HG03045 (cell line): ENCODE data around the gene OR3A1.
"Not testable (repeated sequence)": the region's sequence is repeated elsewhere in the genome, so short reads cannot be mapped to it uniquely, and the experiment has no call there.

Experiments
- ATAC-seq: cut with Tn5 transposase; IDR thresholded peaks from one replicate; pipeline ENCODE4 v1.9.1; 2021; ENCODE audit warnings: mild to moderate bottlenecking, moderate library complexity; ENCODE audit not compliant: unreplicated experiment

Gene OR3A1, protein sequence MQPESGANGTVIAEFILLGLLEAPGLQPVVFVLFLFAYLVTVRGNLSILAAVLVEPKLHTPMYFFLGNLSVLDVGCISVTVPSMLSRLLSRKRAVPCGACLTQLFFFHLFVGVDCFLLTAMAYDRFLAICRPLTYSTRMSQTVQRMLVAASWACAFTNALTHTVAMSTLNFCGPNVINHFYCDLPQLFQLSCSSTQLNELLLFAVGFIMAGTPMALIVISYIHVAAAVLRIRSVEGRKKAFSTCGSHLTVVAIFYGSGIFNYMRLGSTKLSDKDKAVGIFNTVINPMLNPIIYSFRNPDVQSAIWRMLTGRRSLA

DNA sequence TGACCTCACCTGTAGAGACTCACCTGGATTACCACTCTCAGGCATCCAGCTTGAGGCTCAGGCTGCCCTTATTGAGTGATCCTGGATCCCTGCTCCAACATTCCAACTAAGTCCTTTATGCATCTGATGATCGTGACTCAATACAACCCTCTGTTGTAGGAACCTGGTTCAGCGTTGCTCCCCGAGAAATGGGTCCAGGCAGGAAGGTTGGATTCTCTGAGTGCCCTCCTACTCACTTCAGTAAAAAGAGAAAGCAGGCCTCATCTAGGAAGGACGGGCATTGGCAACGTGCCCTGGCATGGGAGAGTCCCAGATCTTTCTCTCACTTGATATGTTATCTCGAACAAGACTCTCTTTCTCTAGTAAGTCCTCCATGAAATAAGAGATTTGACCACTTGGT, at the start of gene OR3A1:
OR3A1 (minus strand) TSS at position 101 of the 400 bp plus-strand sequence. CDS start 5,778 bp downstream, outside the sequence.
- no peak for ATAC-seq

DNA sequence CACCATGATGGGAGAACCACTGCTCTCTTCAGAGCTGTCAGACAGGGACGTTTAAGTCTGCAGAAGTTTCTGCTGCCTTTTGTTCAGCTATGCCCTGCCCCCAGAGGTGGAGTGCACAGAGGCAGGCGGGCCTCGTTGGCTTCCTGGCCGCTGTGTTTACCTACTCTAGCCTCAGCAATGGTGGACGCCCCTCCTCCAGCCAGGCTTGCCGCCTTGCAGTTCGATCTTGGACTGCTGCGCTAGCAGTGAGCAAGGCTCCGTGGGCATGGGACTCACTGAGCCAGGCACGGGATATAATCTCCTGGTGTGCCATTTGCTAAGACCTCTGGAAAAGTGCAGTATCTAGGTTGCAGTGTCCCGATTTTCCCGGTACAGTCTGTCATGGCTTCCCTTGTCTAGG, 44.6 kb upstream of the OR3A1 start:
- ATAC-seq: not testable (repeated sequence)

DNA sequence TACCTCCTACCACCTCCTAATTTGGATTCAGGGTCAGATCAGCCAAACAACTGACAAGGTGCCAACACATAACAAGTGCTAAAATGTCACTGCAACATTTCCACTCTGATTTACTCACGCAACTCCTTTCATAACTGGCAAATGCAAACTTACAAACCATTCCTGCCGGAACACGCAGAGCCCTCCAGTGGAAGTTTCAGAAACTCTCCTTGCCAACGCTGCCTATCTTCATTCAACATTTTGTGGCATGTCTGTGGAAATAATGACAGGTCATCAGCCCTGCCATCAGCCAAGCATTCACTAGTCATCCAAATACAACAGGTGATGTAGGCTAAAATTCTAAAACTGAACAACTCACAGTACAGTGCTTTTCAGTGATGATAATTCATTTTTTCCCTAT, 37.7 kb upstream of the OR3A1 start:
- ATAC-seq: no peak

DNA sequence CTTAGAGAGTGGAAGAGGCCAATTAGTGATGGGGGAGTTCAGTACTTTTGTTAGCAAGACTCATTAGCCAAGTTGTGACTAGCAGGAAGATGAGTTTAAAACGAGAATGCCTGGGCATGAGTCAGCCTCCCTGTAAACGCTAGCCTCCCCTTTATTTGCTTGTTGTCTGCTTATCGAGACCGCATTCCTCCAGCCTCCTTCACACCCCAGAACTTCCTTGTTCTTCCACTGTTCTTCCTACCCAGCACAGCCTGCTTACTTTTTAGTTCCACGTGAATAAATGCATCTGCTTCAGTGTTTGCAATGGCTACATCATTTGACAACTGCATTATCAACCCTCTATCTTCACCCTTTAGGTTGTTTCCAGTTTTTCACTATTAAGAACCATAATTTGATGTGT, 20.2 kb upstream of the OR3A1 start:
- no peak for ATAC-seq

DNA sequence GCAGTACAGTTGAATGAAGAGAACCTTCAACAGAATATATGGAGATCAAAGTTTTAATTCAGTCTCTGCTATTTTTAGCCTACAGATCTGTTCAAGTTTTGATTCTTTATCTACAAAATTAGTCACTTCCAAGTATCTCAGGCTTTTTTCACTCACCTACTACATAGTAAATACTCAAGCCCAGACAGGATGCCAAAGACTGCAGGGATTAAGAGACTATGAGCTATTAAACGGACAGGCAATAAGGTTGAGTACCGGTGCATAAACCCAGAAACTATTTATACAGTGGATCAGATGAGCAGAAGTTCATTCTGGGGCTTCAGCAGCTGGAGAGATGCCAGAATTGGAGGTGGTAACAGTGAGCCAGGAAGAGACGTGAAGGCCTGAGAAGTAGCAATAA, 18.7 kb upstream of the OR3A1 start:
- no peak for ATAC-seq

DNA sequence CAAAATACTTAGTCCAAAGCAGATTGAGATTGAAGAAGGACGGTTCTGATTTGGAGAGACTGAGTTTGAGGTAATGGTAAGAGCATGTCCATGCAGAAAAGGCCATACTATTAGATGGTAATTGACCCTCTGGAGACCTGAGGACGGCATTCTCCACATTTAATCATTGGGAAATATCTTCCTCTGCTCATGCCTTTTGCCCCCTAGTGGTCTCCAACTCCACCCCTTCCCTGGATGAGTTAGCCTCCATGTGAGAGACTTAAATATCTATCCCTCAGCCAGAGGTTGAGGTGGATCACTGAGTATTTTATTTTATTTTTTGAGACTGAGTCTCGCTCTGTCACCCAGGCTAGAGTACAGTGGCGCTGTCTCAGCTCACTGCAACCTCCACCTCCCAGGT, 10.4 kb upstream of the OR3A1 start:
- ATAC-seq: no peak

DNA sequence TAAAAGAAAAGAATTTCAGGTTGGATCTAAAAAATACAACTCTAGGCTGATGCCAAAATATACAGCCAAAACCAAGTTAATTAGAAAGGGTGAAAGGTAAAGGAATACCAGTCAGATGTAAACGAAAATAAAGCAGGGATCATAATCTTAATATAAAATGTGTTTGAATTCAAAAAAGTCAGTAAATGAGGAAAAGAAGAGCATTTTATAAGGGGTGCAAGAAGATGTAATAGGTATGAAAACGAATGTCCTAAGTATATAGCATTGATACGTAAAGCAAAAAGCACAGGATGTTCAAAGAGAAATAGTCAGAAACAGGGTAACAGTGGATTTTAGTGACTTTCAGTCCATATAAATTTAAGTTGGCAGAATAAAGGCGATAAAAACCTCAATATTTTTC, 2.5 kb downstream of the OR3A1 start:
- ATAC-seq: no peak

DNA sequence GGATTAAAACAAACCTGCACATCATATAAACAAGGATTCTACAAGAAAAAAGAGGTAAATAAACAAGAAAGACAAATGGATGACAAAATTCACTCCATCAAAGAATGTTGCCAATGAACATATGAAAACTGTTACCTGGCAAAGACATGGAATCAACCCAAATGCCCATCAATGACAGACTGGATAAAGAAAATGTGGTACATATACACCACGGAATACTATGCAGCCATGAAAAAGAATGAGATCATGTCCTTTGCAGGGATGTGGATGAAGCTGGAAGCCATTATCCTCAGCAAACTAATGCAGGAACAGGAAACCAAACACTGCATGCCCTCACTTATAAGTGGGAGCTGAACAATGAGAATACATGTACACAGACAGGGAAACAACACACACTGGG, 4.6 kb downstream of the OR3A1 start:
- not testable (repeated sequence) for ATAC-seq

DNA sequence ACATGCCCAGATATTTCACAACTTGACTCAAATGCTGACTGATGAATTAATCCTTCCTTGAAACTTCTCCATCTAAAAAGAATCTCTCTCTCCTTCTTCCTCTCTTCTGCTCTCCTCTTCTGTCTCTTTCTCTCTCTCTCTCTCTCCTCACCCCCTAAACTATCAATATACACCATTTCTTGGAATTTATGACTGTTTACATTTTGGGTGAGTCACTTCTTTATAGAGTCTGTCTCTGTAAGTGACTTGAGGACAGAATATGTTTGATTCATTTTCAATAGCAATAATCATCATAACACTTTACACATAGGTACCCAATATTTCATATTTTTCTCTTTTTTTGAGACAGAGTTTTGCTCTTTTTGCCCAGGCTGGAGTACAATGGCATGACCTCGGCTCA, 15.3 kb downstream of the OR3A1 start:
- ATAC-seq: no peak

DNA sequence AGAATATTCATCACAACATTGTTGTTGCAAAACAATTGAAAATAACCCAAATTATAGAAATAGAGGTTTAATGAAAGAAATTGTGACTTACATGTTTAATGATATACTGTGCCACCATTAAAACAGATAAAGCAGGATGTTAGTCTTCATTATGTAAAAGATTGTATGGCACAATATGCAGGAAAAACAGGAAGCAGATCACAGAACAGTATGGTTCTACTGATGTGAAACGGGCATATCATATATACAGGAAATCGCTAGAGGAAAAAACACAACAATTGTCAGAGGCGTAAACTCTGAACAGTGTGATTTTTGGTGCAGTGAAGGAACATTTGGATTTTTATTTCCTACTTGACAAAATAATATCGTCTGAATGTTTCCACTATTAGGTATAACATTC, 22.0 kb downstream of the OR3A1 start:
- ATAC-seq: no peak

DNA sequence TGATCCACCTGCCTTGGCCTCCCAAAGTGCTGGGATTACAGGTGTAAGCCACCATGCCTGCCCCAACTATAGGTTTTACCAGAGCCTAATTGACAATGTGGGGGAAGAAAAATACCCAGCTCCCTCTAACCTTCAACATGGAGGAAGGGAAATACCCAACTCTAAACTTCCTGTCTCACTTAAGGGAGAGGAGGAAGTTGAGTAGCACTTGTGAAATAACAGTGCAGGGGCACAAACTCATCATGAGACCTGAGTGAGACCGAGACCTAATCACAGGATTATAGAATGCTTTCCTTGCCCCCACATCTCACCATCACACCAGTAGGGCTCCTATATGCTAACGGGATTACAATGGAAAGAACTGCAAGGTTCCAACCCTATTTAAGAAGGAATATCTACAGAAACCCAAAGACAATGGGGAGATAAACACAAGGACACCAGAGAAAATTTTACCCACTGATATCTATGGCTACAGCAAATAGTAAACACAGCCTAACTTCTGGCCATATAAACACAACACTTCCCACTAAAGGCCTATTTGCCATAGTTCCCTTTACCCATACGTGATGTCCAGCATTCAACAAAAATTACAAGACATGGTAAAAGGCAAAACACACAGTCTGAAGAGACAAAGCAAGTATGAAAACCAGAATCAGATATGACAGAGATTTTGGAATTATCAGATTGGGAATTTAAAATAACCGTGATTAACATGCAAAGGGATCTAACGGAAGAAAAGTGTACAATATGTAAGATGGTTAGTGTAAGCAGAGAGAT, 26.9 kb downstream of the OR3A1 start:
- no peak for ATAC-seq

DNA sequence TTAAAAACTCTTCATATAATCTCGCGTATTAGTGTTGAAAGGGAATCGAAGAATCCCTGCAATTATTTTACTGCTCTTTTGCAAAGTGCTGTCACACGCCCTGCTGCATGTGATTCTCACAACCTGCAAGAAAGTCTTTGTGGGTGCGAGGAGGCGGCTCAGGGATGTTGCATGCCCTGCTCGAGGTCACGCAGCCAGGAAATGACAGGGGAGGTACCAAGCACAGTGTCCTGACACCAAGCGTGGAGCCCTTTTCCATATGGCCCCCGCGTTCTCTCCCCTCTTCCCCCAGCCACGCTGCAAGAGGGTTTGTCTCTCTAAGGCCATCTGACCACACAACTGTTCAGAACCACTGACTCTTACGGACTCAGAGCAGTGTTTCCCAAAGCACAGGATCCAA, 37.6 kb downstream of the OR3A1 start:
- ATAC-seq: no peak

DNA sequence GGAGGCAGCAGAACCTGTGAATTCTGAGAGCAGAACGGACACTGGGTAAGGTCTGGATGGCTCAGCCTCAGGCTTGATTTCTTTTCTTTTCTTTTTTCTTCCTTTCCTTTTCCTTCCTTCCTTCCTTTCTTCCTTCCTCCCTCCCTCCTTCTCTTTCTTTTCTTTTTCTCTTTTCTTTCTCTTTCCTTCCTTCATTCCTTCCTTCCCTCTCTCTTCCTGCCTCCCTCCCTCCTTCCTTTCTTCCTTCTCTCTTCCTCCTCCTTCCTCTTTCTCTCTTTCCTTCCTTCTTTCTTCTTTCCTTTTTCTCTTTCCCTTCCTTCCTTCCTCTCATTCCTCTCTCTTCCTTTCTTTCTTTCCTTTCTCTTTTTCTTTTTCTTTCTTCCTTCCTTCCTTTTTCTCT, 38.0 kb downstream of the OR3A1 start:
- ATAC-seq: no peak

DNA sequence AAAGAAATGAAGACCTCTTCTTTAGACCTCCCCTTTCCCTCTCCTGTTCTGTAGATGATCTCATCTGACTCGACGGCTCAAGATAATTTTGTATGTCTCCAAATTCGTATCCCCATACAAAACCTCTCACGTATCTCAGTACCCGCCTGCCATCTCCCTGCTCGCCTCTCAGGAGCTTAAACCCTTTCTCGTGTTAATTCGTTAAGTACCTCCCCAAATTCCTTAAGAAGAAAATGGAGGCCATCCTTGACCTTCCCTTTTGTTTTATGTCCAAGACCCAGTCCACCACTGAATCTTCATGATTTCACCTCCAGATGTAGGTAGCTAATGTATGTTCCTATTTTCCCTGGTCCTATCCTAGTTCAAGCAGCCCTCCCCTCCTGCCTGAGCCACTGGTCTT, 41.6 kb downstream of the OR3A1 start:
- no peak for ATAC-seq

DNA sequence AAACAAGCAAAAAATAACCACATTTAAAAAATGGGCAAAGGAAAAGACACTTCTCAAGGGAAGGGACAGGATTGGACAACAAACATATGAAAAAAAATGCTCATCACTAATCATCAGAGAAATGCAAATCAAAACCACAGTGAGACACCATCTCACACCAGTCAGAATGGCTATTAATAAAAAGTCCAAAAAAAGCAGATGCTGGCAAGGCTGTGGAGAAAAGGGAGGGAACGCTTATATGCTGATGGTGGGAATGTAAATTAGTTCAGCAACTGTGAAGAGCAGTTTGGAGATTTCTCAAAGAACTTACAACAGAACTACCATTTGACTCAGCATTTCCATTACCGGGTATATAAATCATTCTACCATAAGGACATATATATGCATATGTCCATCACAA, 49.1 kb downstream of the OR3A1 start:
- ATAC-seq: not testable (repeated sequence)

DNA sequence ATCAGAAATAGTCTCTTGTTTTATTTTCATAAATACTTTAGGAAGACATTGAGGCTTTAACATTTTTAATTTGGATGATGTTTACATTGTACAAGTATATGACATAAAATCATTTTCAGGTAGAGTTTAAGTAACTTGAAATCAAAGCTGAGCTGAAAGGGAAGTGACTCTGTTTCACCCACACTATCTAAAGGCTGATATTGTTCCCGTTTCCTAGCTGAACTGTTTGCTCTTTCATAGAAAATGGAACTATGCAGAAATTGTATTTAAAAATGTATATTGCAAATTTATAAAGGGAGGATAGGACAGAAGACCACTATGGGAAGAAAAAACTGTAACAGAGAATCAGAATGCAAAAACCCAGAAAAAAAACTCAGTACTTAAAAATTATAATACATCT, 53.3 kb downstream of the OR3A1 start:
- ATAC-seq: not testable (repeated sequence)

DNA sequence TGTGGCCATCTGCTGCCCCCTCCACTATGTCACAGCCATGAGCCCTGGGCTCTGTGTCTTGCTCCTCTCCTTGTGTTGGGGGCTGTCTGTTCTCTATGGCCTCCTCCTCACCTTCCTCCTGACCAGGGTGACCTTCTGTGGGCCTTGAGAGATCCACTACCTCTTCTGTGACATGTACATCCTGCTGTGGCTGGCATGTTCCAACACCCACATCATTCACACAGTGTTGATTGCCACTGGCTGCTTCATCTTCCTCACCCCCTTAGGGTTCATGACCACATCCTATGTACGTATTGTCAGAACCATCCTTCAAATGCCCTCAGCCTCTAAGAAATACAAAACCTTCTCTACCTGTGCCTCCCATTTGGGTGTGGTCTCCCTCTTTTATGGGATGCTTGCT, 57.1 kb downstream of the OR3A1 start:
- not testable (repeated sequence) for ATAC-seq
